GM12873 (cell line): ENCODE data around the gene LBHD2.

Experiments used
- CTCF ChIP-seq: IDR thresholded peaks from 2 replicates; pipeline ENCODE4 v1.5.1; 2012; ENCODE audit warnings: low read depth, mild to moderate bottlenecking, moderate library complexity, low read length, control low read depth; ENCODE audit not compliant: insufficient read depth; ENCODE audit errors: missing control alignments

LBHD2 gene

GRCh38 chr14:103100281-103101121 lies 16.5 kb downstream of the LBHD2 start:
- no peak for TF ChIP-seq CTCF

- no peak for TF ChIP-seq CTCF
Observed at GRCh38 chr14:103101257-103101962, 17.4 kb downstream of the LBHD2 start.

GRCh38 chr14:103101963-103102688 lies 18.1 kb downstream of the LBHD2 start:
- TF ChIP-seq CTCF: no peak

GRCh38 chr14:103102689-103103260 lies 18.8 kb downstream of the LBHD2 start:
- no peak for TF ChIP-seq CTCF

- no peak for TF ChIP-seq CTCF
Observed at GRCh38 chr14:103103461-103104388, 19.7 kb downstream of the LBHD2 start.

- TF ChIP-seq CTCF: no peak
Observed at GRCh38 chr14:103104389-103104653, 20.3 kb downstream of the LBHD2 start.
